ENCODE data around the gene PRRX2.

PRRX2 gene

GRCh38 chr9:129626079-129626624, 39.3 kb upstream of the PRRX2 start, which contains the start of gene NTMT1 (continued):
- TF ChIP-seq PRDM2 (tag by site-specific recombination; IDR thresholded peaks at IDR 0.05; ENCODE audit: borderline replicate concordance) (no peak), ZNF555 (tag by site-specific recombination; conservative IDR thresholded peaks at IDR 0.05) (no peak), ZBTB1 (tag by site-specific recombination; IDR thresholded peaks at IDR 0.05) (no peak), ZNF571 (tag by site-specific recombination; IDR thresholded peaks at IDR 0.05) (no peak), ZNF660 (tag by site-specific recombination; IDR thresholded peaks at IDR 0.05) (no peak), ZNF501 (tag by site-specific recombination; IDR thresholded peaks at IDR 0.05) (peak; percentile 95), ZNF121 (tag by site-specific recombination; IDR thresholded peaks at IDR 0.05) (no peak), ZNF140 (tag by site-specific recombination; IDR thresholded peaks at IDR 0.05) (no peak), ZNF274 (IDR thresholded peaks at IDR 0.05; ENCODE audit: low read length) (no peak), ZNF274 (tag by site-specific recombination; IDR thresholded peaks at IDR 0.05; ENCODE audit: borderline replicate concordance) (no peak), PRDM4 (tag by site-specific recombination; IDR thresholded peaks at IDR 0.05) (peak; percentile 62), ZNF785 (tag by site-specific recombination; IDR thresholded peaks at IDR 0.05) (0 out of 2 replicates have a peak, but pooled peaks have one; percentile 45), MYNN (tag by site-specific recombination; IDR thresholded peaks at IDR 0.05; ENCODE audit: borderline replicate concordance) (no peak), ZNF624 (tag by site-specific recombination; IDR thresholded peaks at IDR 0.05) (no peak), ZNF658 (tag by site-specific recombination; IDR thresholded peaks at IDR 0.05) (no peak), ZNF114 (tag by site-specific recombination; IDR thresholded peaks at IDR 0.05) (no peak), ZXDB (tag by site-specific recombination; IDR thresholded peaks at IDR 0.05) (peak; percentile 91), ZFP37 (tag by site-specific recombination; IDR thresholded peaks at IDR 0.05) (peak; percentile 72; the same call in 1 of the 2 replicates), HOXD13 (CRISPR knock-in tag; IDR thresholded peaks at IDR 0.05; ENCODE audit: borderline replicate concordance) (no peak), ZNF324 (tag by site-specific recombination; IDR thresholded peaks at IDR 0.05) (peak; percentile 66; the same call in 1 of the 2 replicates), ZNF391 (tag by site-specific recombination; IDR thresholded peaks at IDR 0.05; ENCODE audit: borderline replicate concordance, low read depth) (peak; percentile 56; the same call in 1 of the 2 replicates), ZNF292 (tag by site-specific recombination; IDR thresholded peaks at IDR 0.05; ENCODE audit: borderline replicate concordance, low read depth) (no peak), ZNF341 (tag by site-specific recombination; IDR thresholded peaks at IDR 0.05; ENCODE audit: low read depth) (no peak)
- TF ChIP-seq, protein P1, sequence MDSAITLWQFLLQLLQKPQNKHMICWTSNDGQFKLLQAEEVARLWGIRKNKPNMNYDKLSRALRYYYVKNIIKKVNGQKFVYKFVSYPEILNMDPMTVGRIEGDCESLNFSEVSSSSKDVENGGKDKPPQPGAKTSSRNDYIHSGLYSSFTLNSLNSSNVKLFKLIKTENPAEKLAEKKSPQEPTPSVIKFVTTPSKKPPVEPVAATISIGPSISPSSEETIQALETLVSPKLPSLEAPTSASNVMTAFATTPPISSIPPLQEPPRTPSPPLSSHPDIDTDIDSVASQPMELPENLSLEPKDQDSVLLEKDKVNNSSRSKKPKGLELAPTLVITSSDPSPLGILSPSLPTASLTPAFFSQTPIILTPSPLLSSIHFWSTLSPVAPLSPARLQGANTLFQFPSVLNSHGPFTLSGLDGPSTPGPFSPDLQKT (IDR thresholded peaks at IDR 0.05; ENCODE audit: borderline replicate concordance, low read depth, low read length): no peak
- TF ChIP-seq, protein P2, sequence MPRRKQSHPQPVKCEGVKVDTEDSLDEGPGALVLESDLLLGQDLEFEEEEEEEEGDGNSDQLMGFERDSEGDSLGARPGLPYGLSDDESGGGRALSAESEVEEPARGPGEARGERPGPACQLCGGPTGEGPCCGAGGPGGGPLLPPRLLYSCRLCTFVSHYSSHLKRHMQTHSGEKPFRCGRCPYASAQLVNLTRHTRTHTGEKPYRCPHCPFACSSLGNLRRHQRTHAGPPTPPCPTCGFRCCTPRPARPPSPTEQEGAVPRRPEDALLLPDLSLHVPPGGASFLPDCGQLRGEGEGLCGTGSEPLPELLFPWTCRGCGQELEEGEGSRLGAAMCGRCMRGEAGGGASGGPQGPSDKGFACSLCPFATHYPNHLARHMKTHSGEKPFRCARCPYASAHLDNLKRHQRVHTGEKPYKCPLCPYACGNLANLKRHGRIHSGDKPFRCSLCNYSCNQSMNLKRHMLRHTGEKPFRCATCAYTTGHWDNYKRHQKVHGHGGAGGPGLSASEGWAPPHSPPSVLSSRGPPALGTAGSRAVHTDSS (tag by site-specific recombination; IDR thresholded peaks at IDR 0.05): peak; percentile 61

Measured in HEK293 (cell line).